ENCODE results near the gene GLIS1.

DNA sequence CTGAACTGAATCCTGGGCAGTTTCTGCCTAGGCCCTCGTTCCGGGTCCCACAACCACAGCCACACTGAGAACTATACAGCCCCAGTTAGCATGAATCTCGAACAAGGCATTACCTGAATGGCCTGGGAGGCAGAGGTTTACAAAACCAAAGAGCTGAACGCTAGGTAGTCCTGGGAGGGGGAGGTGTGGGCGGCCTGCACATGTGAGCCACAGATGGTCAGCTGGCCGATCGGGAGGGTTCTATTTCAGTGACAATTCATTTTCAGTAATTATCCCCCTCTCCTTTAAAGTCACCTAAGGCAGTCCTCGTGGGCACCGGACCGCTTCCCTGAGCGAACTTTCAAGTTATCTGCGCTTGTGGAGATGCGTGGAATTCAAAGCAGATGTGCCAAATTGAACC is 111.9 kb downstream of the GLIS1 start:
- TF ChIP-seq POLR2A (IDR thresholded peaks at IDR 0.05; ENCODE audit: extremely low read depth, insufficient read length) = no peak
- no peak for TF ChIP-seq CTCF (IDR thresholded peaks at IDR 0.05; ENCODE audit: low read depth, low read length)

Measured in NB4 (cell line).